IPS DF 19.7 (cell line): ENCODE measurements around the gene CTBS.
A peak's percentile ranks its signal among the peaks of the same experiment; 100 is the strongest.
"Not testable (repeated sequence)": the region's sequence is repeated elsewhere in the genome, so short reads cannot be mapped to it uniquely, and the experiment has no call there.

Experiments used
- DNase-seq: peaks from one replicate; pipeline ENCODE4 v3.0.0-alpha.2; 2013; ENCODE audit warnings: low read depth, low spot score

CTBS gene, protein sequence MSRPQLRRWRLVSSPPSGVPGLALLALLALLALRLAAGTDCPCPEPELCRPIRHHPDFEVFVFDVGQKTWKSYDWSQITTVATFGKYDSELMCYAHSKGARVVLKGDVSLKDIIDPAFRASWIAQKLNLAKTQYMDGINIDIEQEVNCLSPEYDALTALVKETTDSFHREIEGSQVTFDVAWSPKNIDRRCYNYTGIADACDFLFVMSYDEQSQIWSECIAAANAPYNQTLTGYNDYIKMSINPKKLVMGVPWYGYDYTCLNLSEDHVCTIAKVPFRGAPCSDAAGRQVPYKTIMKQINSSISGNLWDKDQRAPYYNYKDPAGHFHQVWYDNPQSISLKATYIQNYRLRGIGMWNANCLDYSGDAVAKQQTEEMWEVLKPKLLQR

DNA sequence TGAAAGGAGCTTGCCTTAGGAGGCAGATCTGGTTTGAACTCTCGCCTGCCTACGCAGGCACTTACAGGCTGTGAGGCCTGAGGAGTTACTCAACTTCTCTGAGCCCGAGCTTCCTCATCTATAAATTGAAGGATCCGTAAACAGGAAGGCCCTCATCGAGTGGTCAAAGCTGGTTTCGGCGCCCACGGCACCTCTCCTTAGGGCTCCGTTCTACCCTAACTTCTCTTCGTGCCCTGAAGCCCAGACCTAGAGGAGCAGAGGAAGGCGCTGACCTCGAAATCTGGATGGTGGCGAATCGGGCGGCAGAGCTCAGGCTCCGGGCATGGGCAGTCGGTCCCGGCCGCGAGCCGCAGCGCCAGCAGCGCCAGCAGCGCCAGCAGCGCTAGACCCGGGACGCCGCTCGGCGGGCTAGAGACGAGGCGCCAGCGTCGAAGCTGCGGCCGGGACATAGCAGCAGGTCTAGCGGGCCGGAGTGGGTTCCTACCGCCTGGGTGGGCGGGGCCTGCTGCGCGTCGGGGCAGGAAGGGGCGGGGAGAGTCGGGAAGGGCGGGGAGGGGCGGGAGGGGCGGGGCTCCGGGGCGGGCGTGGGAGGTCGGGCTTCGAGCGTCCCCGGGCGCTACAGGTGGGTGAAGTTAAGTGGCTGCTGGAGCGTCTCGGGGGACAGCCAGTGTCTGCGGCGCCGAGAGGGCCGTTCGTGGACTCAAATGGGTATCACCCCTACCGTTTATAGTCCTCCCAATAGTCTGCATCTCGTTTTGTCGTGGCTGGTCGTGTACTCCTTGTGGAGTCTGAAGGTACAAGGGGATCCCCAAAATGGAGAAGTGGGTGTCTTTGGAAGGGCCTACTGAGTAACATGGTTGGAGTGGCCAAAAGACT lies at the start of gene CTBS:
CTBS (minus strand) TSS at position 474 of the 876 bp plus-strand sequence; CDS start at position 449, 25 bp downstream.
- DNase-seq: peak; percentile 38

DNA sequence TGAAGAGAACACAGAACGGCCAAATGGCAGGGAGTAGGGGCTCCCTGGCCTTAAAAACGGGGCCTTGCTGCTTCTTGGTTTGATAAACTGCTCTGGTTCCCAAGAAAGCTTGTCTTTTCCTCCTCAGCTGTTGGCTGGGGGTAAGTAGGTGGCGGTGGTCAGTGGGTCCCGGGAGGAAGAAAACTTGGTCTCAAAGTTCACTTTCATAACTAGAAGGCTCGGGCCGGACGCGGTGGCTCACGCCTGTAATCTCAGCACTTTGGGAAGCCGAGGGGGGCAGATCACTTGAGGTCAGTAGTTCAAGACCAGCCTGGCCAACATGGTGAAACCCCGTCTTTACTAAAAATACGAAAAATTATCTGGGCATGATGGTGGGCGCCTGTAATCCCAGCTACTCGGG lies 47.3 kb upstream of the CTBS start:
- DNase-seq: no peak

DNA sequence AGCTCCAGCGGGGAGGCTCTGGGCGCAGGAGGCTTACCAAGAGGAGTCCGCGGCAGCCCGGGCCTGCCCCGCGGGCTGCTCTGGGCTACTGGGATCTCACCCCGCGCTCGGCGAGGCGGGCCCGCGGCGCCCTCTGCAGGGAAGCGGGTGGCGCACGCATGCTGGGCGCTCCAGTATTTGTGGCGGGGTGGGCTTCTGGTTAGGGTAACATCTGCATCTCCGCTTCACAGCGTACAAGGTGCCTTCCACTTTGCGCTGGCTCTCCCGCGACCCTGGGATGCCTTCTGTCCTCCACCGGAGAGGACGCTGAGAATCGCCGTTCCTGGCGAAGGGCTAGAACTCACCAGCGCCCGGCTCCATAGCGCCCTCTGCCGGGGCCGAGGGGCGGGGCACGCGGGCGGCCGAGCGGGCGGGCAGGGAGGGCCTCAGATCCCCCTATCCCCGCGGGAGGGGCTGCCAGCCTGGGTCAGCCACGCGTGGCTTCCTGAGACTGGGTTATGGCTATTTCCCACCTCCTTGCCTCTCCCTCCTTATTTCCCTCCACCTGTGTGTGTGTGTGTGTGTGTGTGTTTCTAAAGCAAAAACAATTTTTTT lies 46.6 kb upstream of the CTBS start:
- DNase-seq: peak; percentile 30

DNA sequence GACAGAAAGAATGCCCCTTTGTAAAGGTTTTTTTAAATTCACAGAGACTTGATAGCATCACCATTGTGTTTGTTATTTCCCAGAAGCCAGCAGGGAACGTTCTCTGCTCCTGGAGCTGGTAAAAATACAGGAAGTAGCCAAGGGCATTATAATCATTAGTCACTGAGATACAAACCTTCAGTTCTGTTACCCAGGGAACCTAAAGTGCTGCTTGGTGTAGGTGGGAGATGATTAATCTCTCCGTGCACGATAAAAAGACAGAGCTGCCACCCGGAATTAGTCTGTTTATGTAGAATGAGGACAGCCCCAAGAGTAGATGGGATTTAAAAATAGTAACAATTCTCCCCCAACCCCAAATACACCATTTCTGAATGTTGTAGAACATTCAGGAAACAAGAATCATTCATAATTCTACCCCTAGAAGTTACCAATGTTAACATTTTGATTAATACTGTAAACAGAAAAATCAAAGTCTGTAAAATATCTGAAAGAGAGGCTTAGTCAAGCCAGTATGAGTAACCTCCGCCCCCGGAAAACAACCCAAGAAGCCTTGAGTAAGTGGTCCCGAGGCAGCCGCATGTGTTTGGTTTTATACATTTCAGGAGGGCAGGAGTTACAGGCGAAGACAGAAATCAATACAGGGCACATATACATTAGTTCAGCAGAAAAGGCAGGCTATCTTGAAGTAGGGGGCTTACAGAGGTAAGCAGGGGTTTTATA lies 45.3 kb upstream of the CTBS start:
- DNase-seq: no peak

DNA sequence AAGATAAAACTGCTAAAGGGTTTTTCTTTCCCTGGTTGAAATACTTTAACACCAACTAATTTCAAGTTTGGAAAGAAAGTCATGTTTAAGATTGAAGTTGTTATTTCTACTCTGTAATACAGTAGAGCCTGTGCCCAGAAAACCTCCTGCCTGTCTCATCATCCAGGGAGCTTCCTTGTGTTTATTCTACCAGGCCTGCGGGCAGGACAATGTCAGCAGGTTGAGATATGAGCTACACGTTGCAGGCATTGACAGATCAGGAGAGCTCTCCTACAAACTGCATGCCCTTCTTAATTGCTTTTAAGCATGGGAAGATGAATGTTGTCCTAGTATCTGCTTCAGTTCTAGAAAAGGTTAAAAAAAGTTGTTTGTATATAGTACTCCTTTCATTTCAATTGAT lies 43.1 kb upstream of the CTBS start:
- DNase-seq: no peak

DNA sequence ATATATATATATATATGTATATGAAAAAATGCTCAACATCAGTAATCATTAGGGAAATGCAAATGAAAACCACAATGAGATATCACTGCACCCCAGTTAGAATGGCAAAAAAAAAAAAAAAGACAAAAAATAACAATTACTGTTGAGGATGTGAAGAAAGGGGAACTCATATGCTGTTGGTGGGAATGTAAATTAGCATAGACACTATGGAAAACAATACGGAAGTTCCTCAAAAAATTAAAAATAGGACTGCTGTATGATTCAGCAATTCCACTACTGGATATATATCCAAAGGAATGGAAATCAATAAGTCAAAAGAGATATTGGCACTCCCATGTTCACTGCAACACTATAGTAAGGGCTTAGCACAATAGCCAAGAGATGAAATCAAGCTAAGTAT lies 41.5 kb upstream of the CTBS start:
- DNase-seq: no peak

DNA sequence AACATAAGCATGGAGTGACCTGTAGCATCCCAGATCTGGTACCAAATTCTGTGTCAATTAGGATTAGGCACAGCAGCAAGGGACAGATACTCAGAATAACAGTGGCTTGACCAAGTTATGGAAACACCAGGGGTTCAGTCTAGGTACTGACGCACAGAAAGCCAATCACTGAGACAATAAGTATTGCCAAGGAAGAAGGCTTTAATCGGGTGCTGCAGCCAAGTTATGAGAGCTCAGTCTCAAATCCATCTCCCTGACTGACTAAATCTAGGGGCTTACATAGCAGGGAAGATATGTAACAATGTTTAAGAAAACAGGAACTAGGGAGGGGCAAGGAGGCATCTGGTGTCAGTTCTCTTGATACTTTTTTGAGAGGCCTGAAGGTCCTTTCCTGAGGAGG lies 39.6 kb upstream of the CTBS start:
- no peak for DNase-seq

DNA sequence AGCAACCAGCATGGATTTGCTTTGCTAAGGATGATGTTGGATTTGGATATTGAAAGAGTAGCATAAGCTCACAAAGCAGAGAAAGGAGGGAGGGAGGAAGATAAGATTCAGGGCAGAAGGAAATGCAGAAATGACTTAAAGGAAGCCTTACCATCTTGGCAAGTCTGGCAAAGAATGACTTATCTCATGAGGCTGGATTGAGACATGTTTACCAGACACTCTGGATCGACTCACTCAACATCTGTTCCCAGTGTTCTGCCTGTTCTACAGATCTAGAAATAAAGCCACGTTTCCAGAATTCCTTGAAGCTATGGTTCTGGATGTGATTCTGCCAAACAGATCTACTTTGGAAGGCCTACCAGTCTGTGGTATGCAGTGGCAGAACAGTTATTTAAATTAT lies 38.8 kb upstream of the CTBS start:
- DNase-seq: no peak

DNA sequence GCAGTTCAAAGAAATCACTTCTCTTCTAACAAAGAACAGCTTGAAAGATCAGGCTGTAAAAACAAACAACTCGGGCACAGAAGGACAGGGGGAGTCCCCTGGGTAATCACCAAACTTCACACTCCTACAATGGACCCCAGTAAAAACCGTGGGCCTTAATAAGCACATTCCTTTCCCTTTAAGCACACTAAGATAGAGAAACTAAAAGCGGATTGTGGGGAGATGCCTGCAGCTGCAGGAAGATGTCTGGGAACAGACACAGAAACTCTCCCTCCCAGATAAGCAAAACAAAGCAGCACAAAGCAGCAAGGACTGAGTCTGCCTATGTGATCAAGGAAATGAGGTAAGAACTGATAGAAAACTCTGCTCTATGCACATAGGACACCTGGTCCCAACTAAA lies 37.6 kb upstream of the CTBS start:
- no peak for DNase-seq

DNA sequence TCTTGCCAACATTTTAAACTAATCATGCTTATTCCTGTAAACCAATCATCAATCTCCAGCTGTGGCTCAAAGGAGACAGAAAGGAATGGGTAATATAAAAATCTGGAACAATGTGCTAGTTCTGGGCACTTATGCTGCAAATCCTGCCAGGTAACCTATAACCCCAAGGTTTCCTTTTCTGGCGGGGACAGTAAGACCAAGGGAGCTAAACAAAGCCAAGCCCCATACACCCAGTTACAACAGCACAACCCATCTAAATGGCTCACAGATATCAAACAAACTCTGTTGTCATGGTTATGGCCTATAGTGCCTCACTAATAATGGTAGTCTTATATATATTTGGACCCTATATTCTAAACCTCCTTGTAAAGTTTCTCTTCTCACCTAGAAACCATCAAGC lies 36.9 kb upstream of the CTBS start:
- DNase-seq: no peak

DNA sequence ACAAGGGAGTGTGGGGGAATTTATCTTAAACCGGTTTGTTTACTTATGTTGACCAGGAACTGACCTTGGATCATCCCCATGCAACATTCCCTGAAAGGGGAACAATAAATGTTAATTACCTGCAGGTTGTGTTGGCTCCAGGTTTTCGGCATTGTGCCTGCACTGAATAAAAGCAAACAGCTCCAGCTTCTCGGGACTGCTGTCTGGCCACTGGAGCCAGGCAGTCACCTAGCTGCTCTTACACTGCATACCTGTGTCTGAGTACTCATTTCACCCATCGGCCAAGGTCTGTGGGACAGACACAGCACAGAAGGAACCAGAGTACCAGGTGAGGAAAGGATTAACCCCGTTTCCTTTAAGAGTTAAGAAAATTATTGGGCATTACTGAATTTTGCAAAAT lies 32.7 kb upstream of the CTBS start:
- DNase-seq: no peak

DNA sequence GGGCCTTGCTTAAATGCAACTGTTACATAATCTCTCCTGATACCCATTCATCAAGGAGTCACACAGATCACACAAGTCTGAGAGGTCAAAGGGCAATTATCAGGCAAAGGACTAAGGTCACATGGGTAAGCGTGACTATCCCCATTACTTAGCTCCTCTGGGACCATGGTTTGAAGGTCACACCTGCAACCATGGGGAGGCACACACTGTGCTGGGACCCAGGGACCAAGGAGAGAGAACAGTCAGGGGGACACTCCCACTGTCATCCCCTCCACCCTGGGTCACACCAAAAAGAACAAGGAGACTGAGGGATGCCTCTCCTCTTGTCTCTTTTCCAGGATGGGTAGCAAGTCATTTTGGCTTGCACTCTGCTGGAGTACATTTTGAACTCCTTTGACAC lies 30.9 kb upstream of the CTBS start:
- no peak for DNase-seq

DNA sequence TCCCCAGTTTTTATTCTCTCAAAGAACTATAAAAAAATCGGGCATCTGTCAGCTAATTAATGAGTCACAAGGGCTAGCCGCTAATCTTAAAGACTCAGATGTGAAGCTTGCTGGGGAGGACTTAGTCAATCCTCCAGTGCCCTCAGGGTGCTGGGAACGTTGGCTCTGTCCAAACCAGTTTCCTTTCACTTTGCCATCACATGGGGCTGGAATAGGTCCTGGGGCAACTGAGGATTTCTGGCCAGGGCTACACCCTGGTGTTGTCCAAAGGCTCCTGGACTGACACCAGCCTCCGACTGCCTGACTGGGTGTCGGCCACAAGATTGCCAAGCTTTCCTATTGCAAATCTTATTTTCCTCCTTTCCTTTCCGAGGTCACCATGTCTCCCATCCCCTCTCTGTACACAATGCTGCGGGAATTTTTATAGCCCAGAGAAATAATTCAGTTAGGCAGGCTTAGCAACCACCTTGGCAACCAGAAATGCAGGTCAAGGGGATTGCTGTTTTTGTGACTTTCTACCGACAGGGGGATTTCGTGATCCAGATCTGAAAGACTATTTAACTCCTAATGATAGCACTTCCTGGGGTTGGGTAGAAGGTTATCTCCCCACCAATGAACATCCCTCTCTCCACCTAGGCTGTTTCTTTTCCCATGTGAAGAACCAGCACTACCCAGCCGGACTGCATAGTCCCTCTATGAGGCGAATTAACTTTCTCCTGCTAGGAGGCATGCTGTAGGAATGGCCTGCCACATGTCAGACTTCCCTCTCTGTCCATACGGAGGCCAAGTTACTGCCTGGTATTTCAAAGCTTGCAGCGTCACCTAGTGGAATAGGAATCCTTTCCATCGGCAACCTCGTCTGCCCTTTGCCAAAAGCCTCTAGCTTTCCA lies 29.9 kb upstream of the CTBS start:
- DNase-seq: peak; percentile 28

DNA sequence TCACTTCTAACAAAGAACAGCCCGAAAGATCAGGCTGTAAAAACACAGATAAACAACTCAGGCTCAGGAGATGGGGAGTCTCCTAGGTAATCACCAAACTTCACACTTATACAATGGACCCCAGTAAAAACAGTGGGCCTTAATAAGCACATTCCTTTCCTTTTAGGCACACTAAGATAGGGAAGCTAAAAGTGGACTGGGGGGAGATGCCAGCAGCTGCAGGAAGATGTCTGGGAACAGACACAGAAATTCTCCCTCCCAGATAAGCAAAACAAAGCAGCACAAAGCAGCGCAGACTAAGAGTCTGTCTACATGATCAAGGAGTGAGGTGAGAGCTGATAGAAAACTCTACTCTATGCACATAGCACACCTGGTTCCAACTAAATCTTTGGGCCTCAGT lies 29.0 kb upstream of the CTBS start:
- DNase-seq: no peak

DNA sequence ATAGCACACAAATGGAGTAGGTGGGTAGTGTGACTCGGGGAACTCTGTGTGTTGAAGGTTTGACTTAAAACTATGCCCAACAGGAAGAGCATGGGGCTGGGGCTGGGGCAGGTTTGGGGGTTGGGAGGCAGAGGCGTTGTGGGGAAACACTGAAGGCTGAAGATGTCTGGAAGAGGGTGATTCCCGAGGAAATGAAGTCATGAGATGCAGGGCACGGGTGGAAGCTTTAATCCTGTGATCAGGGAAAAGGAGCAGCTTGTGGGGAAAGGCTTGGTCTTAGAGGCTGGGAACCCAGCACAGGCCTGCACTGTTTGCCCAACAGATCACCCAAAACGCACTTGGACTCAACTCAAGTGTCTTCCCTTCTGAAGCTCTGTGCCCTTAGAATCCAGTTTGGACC lies 26.6 kb upstream of the CTBS start:
- DNase-seq: no peak

DNA sequence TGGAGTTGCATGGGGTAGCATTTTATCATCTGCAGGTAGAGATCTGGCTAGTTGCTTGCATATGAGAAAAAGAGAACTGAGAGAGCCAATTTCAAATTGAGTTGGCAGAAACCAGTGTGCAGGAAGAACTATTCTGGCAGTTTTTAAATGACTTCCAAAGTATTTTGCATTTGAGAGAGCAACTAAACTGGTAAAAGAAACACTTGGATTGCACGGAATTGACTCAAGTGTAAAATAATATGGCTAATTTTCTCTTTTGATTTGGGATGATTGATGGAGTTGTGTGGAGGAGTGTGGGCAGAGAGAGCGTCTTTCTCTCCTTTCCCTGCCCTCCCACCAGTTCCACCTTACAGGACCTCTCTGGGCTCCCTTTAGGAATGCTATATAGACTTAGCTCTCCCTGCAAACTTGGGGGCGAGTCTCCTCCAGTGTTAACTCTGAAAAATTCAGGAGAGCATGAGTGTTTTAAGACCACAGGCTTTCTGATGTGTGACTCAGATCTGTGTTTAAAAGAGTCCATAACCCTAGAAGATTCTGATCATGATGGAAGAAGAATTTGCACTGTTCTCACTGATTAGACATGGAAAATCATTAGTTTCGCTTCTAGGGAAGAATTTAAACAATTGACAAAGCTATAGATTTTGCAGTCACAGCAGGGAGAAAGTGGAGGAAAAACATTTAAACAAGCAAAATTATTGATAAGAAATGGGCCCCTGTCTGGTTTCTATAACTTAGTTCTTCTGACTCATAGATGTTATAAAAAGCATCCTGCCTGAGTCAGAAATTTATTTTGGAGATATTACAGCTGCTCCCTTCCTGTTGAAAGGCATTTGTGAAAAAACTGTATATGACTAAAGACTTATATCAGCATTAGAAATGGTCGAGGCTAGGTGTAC lies 24.9 kb upstream of the CTBS start:
- DNase-seq: no peak

DNA sequence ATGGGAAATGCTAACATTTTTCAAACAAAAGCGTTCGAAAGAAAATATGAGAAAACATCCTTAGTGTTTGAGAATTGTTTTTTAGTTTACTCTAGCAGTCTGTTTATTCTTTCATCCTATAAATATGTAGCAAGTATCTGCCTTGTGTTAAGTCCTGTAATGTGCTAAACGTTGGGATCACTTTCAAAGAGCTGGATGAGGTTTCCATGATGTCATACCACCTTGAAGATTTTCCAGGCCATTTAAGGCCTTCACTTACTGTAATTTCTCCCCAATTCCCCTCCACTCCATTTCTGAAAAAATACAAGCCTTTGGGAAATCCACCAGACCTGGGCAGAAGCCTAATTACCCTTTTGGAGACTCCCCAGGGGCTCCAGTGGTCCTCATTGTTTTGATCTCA lies 24.2 kb upstream of the CTBS start:
- DNase-seq: no peak

DNA sequence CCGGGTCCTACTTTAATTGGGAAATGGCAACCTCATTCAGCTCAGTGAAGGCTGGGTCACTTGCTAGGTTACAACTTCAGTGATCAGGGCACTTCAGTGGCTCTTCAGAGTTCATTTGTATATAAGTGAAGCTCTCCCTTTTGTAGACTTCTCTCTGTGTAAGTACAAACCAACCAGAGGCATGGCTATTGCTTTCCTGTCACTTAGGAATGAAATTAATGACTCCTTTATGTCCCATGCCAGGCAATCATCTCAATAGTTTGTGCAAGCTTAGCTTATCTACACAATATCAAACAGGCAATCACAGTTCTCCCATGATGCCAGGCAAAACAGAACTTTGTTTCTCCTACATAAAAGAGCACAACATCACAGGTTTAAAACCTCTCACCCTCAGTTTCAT lies 22.8 kb upstream of the CTBS start:
- no peak for DNase-seq

DNA sequence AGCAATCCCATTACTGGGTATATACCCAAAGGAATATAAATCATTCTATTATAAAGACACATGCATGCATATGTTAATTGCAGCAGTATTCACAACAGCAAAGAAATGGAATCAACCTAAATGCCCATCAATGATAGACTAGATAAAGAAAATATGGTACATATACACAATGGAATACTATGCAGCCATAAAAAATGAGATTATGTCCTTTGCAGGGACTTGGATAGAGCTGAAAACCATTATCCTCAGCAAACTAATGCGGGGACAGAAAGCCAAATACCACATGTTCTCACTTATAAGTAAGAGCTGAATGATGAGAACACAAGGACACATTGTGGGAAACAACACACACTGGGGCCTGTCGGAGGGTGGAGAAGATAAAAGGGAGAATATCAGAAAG lies 20.7 kb upstream of the CTBS start:
- DNase-seq: not testable (repeated sequence)

DNA sequence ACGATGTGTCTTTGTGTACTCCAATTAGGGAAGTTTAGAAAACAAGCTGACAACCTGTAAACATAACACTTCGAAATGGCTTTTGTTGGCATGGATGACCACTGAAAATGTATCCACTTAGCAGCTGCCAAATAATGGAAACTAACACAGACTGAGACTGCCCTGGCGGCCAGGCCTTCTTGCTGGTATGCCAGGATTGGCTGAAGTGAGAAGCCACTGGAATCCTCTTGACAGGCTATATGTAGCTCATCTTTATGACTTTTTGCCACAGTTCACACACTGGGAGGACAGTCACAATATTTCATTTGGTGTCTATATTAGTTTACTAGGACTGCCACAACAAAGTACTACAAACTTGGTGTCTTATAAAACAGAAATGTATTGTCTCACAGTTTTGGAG lies 12.9 kb upstream of the CTBS start:
- DNase-seq: no peak
